ENCODE measurements around the gene C2CD3.

Gene C2CD3

DNA sequence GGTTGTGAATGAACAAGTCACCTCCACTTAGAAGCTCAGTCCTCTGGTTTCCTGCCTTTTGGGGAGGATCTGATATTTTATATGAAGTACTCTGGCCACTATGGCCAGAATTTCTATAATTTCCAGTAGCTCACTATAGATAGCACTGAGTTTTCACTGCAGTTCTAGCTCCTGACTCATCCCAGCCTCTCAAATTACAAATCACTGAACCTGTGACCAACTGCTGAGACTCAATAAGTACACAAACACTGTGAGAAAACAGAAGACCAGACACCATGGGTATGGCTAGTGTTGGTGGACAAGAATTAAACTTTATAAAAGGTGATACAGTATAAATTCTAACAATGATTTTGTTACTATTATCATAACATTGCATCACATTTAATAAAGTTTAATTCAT lies 114.9 kb downstream of the C2CD3 start:
- Histone ChIP-seq H3K4me1 (ENCODE audit: control insufficient read depth, low read depth, low read length) (no peaks in the 10 kb centered on the region), H3K9ac (ENCODE audit: low read length) (no peak overlapping the region), H3K36me3 (ENCODE audit: control insufficient read depth, low read depth, low read length) (peaks cover 3% of the 10 kb centered on the region), H3K27ac (ENCODE audit: low read length) (no peak overlapping the region), H3K4me3 (ENCODE audit: low read length) (no peak overlapping the region), H3K9me3 (ENCODE audit: control insufficient read depth, low read depth, low read length) (no peaks in the 10 kb centered on the region), H3K27me3 (ENCODE audit: control insufficient read depth, insufficient read depth, low read length) (no peaks in the 10 kb centered on the region)

DNA sequence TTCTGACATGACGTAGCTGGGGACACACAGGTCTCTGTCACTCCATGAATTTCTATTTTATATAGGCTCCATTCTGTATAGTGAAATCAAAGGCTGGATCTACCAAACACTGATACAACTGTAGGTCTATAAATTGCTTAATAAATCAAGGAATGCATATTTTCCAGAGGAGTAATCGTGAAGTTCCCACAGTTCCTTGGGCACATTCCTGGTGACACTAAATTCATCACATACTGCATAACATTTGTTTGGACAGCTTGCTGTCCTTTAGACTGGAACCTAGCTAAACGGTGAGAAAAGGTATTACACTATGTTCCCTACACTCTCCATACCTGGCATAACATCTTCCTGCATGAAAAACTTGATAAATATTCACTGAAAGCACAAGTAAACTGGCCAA lies 120.3 kb downstream of the C2CD3 start:
- Histone ChIP-seq H3K27ac (ENCODE audit: low read length) (no peak overlapping the region), H3K4me1 (ENCODE audit: control insufficient read depth, low read depth, low read length) (no peaks in the 10 kb centered on the region), H3K9me3 (ENCODE audit: control insufficient read depth, low read depth, low read length) (no peaks in the 10 kb centered on the region), H3K9ac (ENCODE audit: low read length) (no peak overlapping the region), H3K27me3 (ENCODE audit: control insufficient read depth, insufficient read depth, low read length) (no peaks in the 10 kb centered on the region), H3K36me3 (ENCODE audit: control insufficient read depth, low read depth, low read length) (no peaks in the 10 kb centered on the region), H3K4me3 (ENCODE audit: low read length) (no peak overlapping the region)

DNA sequence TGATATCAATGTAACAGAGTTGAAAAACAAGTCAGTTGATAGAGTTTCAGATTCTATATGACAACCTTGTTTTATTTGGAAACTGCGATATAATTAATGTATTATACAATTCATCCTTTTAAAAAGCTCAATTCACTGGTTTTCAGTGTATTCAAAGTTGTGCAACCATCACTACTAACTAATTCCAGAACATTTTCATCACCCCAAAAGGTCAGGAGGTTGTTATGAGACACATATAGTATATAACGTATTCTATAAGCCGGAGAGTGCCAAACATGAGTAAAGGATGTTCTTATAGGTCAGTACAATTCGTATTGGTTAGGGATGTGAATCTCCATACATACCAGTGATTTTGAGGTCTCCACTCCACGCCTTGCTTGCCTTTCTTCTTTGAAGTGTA lies 121.8 kb downstream of the C2CD3 start:
- no peaks in the 10 kb centered on the region for H3K4me1 ChIP-seq (ENCODE audit: control insufficient read depth, low read depth, low read length)
- no peaks in the 10 kb centered on the region for H3K36me3 ChIP-seq (ENCODE audit: control insufficient read depth, low read depth, low read length)
- H3K9ac ChIP-seq (ENCODE audit: low read length), result no peak overlapping the region
- no peak overlapping the region for H3K4me3 ChIP-seq (ENCODE audit: low read length)
- no peaks in the 10 kb centered on the region for H3K9me3 ChIP-seq (ENCODE audit: control insufficient read depth, low read depth, low read length)
- H3K27ac ChIP-seq (ENCODE audit: low read length), result no peak overlapping the region
- H3K27me3 ChIP-seq (ENCODE audit: control insufficient read depth, insufficient read depth, low read length), result no peaks in the 10 kb centered on the region

DNA sequence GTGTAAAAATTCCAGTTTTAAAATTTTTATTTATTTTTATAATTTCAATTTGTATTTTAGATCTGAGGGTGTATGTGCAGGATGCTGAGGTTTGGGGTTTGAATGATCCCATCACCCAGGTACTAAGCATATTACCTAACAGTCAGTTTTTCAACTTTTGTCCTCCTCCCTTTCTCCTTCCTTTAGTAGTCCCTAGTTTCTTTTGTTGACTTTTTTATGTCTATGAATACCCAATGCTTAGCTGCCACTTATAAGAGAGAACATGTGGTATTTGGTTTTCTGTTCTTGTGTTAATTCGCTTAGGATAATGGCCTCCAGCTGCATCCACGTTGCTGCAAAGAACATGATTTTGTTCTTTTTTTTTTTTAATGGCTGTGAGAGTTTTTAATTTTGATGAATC lies 126.3 kb downstream of the C2CD3 start:
- Histone ChIP-seq H3K9me3 (ENCODE audit: control insufficient read depth, low read depth, low read length) (no peaks in the 10 kb centered on the region), H3K4me1 (ENCODE audit: control insufficient read depth, low read depth, low read length) (no peaks in the 10 kb centered on the region)

DNA sequence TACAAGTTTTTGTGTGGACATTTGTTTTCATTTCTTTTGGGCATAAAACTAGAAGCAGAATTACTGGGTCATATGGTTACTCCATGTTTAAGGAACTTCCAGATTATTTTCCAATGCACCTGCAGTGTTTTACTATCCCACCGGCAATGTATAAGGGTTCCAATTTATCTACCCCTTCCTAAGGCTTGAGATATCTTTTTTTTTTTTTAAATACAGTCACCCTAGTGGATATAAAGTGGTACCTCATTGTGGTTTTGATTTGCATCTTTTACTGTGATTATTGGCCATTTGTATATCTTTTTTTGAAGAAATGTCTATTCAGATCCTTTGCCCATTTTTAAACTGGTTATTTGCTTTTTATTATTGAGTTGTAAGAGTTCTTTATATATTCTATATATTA lies 127.4 kb downstream of the C2CD3 start:
- Histone ChIP-seq H3K36me3 (ENCODE audit: control insufficient read depth, low read depth, low read length) (peaks cover 12% of the 10 kb centered on the region), H3K9me3 (ENCODE audit: control insufficient read depth, low read depth, low read length) (no peaks in the 10 kb centered on the region), H3K4me1 (ENCODE audit: control insufficient read depth, low read depth, low read length) (no peaks in the 10 kb centered on the region), H3K27ac (ENCODE audit: low read length) (no peak overlapping the region), H3K9ac (ENCODE audit: low read length) (no peak overlapping the region), H3K4me3 (ENCODE audit: low read length) (no peak overlapping the region), H3K27me3 (ENCODE audit: control insufficient read depth, insufficient read depth, low read length) (no peaks in the 10 kb centered on the region)

More for the DNA sequence above, 126.3 kb downstream of the C2CD3 start:
- Histone ChIP-seq H3K36me3 (ENCODE audit: control insufficient read depth, low read depth, low read length) (peaks cover 12% of the 10 kb centered on the region), H3K9ac (ENCODE audit: low read length) (no peak overlapping the region), H3K27me3 (ENCODE audit: control insufficient read depth, insufficient read depth, low read length) (no peaks in the 10 kb centered on the region), H3K4me3 (ENCODE audit: low read length) (no peak overlapping the region), H3K27ac (ENCODE audit: low read length) (no peak overlapping the region)

DNA sequence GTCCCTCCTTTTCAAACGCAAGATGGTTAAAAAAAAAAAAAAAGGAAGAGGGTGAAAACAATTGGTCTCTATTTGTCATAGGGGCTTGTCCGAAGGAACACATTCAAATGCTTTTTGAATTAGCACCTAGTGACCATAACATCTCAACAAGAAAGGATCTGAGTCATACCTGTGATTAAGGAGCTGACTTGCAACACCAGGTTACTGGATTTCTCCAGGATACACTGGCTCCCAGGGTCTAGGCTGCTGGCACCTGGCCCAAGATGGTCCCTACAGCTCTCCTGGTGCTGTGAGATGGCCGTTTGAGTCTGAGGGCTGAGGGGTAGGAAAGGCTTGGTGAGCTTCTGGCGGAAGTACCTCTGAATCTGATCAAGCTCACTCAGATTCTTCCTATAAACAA lies 133.5 kb downstream of the C2CD3 start:
- no peaks in the 10 kb centered on the region for H3K9me3 ChIP-seq (ENCODE audit: control insufficient read depth, low read depth, low read length)
- H3K4me1 ChIP-seq (ENCODE audit: control insufficient read depth, low read depth, low read length), result no peaks in the 10 kb centered on the region
- H3K27me3 ChIP-seq (ENCODE audit: control insufficient read depth, insufficient read depth, low read length), result no peaks in the 10 kb centered on the region
- H3K4me3 ChIP-seq (ENCODE audit: low read length), result no peak overlapping the region
- peaks cover 39% of the 10 kb centered on the region for H3K36me3 ChIP-seq (ENCODE audit: control insufficient read depth, low read depth, low read length)
- no peak overlapping the region for H3K9ac ChIP-seq (ENCODE audit: low read length)
- H3K27ac ChIP-seq (ENCODE audit: low read length), result no peak overlapping the region

DNA sequence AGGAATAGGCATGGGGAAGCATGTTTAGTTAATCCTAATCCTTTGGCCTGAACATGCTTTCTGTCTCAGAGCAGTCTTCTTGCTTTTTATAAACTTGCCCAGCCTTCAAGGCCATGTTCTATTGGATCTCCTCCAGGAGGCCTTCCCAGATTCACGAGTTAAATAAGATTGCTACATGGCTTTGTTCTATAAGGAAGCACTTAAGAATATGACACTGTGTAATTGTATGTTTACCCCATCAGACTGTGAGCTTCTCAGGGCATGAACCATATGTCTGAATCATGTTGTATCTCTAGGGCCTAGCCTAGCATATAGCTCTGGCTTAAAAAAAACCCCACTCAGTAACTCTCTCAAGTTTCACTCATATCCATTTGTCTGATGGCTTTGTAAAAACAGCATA lies 135.5 kb downstream of the C2CD3 start:
- Histone ChIP-seq H3K27me3 (ENCODE audit: control insufficient read depth, insufficient read depth, low read length) (no peaks in the 10 kb centered on the region), H3K9ac (ENCODE audit: low read length) (no peak overlapping the region), H3K4me1 (ENCODE audit: control insufficient read depth, low read depth, low read length) (no peaks in the 10 kb centered on the region), H3K9me3 (ENCODE audit: control insufficient read depth, low read depth, low read length) (no peaks in the 10 kb centered on the region), H3K36me3 (ENCODE audit: control insufficient read depth, low read depth, low read length) (peaks cover 28% of the 10 kb centered on the region), H3K4me3 (ENCODE audit: low read length) (no peak overlapping the region), H3K27ac (ENCODE audit: low read length) (no peak overlapping the region)

DNA sequence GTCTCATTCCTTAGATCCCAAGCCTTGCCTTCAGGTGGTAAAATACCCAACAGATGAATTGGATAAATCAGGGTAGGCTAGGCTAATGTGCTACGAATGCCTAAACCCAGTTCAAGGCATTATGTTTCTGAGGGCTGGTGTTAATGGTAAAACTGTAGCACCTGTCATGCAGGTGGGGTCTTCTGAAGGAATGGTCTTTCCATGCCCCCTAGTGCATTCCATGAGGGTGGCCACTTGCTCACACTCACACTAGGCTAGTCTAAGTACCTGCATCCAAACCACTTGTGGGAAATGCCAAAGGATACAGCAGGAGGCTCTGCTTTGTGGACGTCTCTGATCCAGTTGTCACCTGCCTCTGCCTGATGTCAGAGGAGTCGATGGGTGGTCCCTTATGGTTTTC lies 137.8 kb downstream of the C2CD3 start:
- no peak overlapping the region for H3K9ac ChIP-seq (ENCODE audit: low read length)
- peaks cover 28% of the 10 kb centered on the region for H3K36me3 ChIP-seq (ENCODE audit: control insufficient read depth, low read depth, low read length)
- H3K27me3 ChIP-seq (ENCODE audit: control insufficient read depth, insufficient read depth, low read length), result no peaks in the 10 kb centered on the region
- no peaks in the 10 kb centered on the region for H3K9me3 ChIP-seq (ENCODE audit: control insufficient read depth, low read depth, low read length)
- no peak overlapping the region for H3K4me3 ChIP-seq (ENCODE audit: low read length)
- no peak overlapping the region for H3K27ac ChIP-seq (ENCODE audit: low read length)
- no peaks in the 10 kb centered on the region for H3K4me1 ChIP-seq (ENCODE audit: control insufficient read depth, low read depth, low read length)

DNA sequence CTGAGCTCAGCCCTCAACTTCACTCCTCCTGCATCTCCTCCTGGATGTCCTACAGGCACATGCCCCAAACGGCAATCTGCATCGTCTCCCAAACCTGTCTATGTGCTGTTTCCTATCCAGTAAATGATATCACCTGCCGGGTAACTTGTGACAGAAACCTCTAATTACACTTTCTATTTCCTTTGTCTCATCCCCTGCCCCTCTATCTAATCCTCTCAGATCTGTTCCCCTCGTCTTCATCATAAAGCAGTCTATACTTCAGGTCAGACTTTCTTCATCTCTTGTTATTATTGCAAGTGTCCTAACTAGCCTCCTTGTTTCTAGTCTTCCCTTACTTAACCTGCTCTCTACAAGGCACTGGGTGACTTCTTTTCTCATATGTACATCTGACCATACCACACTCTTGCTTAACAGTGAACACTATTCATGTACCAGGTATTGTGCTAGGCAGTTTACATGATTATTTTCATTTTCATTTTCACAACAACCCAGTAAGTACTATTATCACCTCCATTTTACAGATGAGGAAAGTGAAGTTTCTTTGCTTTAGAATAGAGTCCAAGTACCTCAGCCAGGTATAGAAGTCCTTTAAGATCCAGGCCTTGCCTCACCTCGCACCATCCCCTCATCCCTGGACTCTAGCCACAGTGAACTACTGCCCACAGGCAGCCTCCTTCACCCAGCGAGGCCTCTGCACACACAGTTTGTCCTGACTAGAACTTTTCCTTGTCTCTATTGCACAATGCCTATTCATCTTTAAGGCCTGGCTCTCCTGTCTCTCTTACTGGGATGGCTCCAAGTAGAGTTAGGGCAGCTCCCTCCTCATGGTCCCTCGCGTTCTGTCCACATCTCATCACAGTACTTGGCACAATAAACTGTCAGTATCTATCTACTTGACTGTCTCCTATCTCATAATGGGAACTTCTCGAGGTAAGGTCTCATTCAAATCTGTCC lies 139.8 kb downstream of the C2CD3 start:
- H3K36me3 ChIP-seq (ENCODE audit: control insufficient read depth, low read depth, low read length), result peaks cover 23% of the 10 kb centered on the region
- H3K9me3 ChIP-seq (ENCODE audit: control insufficient read depth, low read depth, low read length), result no peaks in the 10 kb centered on the region
- no peaks in the 10 kb centered on the region for H3K4me1 ChIP-seq (ENCODE audit: control insufficient read depth, low read depth, low read length)
- no peak overlapping the region for H3K9ac ChIP-seq (ENCODE audit: low read length)
- no peak overlapping the region for H3K27ac ChIP-seq (ENCODE audit: low read length)
- H3K27me3 ChIP-seq (ENCODE audit: control insufficient read depth, insufficient read depth, low read length), result no peaks in the 10 kb centered on the region
- no peak overlapping the region for H3K4me3 ChIP-seq (ENCODE audit: low read length)

DNA sequence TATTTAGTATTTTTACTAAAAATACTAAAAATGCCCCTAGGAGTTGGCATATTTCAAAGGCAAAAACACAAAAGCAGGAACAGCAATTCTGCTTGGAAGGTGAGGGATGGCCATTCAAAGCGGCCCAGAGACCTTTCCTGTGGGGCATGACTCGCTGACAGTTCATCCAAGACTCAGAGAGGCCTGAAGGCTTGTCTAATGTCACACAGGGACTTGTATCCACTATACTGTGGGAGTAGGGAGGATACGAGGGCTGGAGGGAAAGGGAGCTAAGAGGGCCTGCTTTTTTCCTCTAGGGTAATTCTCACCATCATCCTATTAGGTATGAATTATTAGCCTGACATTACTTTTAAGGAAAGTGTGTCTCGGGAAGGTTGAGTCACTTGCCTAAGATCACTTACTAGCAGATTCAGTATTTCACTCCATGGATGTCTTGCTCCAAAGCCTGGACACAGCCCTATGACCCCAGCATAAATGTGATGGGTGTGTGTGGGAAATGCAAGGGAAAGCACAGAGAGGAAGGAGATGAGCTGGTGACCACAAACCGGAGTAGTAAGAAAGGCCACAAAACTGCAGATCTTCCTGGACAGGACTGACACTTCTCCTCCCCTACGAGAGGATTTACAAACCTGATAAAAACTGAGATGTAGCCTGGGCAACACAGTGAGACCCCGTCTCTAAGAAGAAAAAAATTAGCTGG lies 145.2 kb downstream of the C2CD3 start:
- H3K27me3 ChIP-seq (ENCODE audit: control insufficient read depth, insufficient read depth, low read length), result no peaks in the 10 kb centered on the region
- H3K9me3 ChIP-seq (ENCODE audit: control insufficient read depth, low read depth, low read length), result no peaks in the 10 kb centered on the region
- no peak overlapping the region for H3K9ac ChIP-seq (ENCODE audit: low read length)
- no peaks in the 10 kb centered on the region for H3K4me1 ChIP-seq (ENCODE audit: control insufficient read depth, low read depth, low read length)
- no peak overlapping the region for H3K4me3 ChIP-seq (ENCODE audit: low read length)
- H3K27ac ChIP-seq (ENCODE audit: low read length), result no peak overlapping the region
- H3K36me3 ChIP-seq (ENCODE audit: control insufficient read depth, low read depth, low read length), result no peaks in the 10 kb centered on the region

DNA sequence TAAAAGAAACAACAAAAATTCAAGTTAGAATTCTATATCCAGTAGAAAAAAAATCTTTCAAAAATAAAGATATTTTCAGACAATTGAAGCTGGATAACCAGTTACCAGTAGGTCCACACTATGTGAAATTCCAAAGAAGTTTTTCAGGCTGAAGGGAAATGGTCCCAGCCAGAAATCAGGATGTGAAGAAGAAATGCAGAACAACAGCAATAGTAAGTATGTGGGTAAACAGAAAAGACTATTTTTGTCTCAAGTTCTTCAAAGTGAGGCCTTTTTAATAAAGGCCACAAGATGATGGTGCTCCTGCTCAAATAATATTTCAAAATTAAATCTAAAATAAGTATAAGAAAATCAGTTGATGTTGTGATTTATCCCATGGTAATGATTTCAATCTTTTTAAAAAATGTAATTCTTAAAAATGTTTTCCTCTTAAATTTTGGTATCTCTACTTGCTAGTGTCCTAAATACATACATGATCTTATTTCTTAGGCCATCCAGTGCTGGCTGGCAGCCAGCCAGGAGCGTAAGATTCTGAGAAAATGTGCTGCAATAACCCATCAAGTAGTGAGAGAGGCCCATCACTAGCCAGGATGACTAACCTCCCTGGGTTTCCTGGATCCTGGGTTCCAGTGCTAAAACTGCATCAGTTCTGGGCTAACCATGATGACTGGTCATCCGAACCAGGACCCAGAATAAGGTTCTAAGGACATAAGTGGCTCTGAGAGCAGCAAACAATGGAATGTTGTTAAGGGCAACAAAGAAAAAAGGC lies 146.4 kb downstream of the C2CD3 start:
- Histone ChIP-seq H3K36me3 (ENCODE audit: control insufficient read depth, low read depth, low read length) (no peaks in the 10 kb centered on the region), H3K4me1 (ENCODE audit: control insufficient read depth, low read depth, low read length) (no peaks in the 10 kb centered on the region), H3K9me3 (ENCODE audit: control insufficient read depth, low read depth, low read length) (no peaks in the 10 kb centered on the region), H3K27me3 (ENCODE audit: control insufficient read depth, insufficient read depth, low read length) (no peaks in the 10 kb centered on the region), H3K27ac (ENCODE audit: low read length) (no peak overlapping the region), H3K4me3 (ENCODE audit: low read length) (no peak overlapping the region), H3K9ac (ENCODE audit: low read length) (no peak overlapping the region)

All from iPS-18a (cell line).